ENCODE data around the gene TAF1D. TPM values are rescaled to one million over a fixed set of nuclear protein-coding genes. Genes with fewer than 3 reads are reported as not detected.
A peak's percentile ranks its signal among the peaks of the same experiment; 100 is the strongest.

TAF1D gene
- total RNA-seq, 4 donors from 2014 or later, result 28.3 to 114 (median 58.1) TPM

- TF ChIP-seq POLR2A (IDR thresholded peaks at IDR 0.05) (no peak), CTCF (IDR thresholded peaks at IDR 0.05) (no peak), EP300 (IDR thresholded peaks at IDR 0.05) (no peak), POLR2AphosphoS5 (IDR thresholded peaks at IDR 0.05) (peak; percentile 5)
- Histone ChIP-seq H3K36me3 (peaks cover 25 to 99% of the 10 kb centered on the region in 2 donors), H3K27ac (no peak overlapping the region), H3K4me1 (no peaks in the 10 kb centered on the region), H3K4me3 (no peak overlapping the region), H3K9me3 (no peaks in the 10 kb centered on the region), H3K27me3 (no peaks in the 10 kb centered on the region)
- ATAC-seq, result peak; percentile 25
- 41 to 58% methylated on average over 4 of the region's 4 CpGs for WGBS, 2 donors (ENCODE audit: low coverage in 1 of 2)
Observed at GRCh38 chr11:93727985-93728791, 13.1 kb downstream of the TAF1D start.

GRCh38 chr11:93724089-93724488 is 17.2 kb downstream of the TAF1D start:
- ATAC-seq, result no peak
- H3K27me3 ChIP-seq, result no peaks in the 10 kb centered on the region
- TF ChIP-seq CTCF (IDR thresholded peaks at IDR 0.05), result no peak
- no peak for TF ChIP-seq POLR2A (IDR thresholded peaks at IDR 0.05)
- TF ChIP-seq EP300 (IDR thresholded peaks at IDR 0.05), result no peak
- TF ChIP-seq POLR2AphosphoS5 (IDR thresholded peaks at IDR 0.05), result no peak
- H3K36me3 ChIP-seq, result peaks cover 8 to 77% of the 10 kb centered on the region in 2 donors
- H3K27ac ChIP-seq, result no peak overlapping the region
- H3K4me3 ChIP-seq, result no peak overlapping the region
- 89 to 96% methylated on average over 1 of the region's 1 CpG for WGBS, 2 donors (ENCODE audit: low coverage in 1 of 2)
- H3K4me1 ChIP-seq, result no peaks in the 10 kb centered on the region
- H3K9me3 ChIP-seq, result no peaks in the 10 kb centered on the region

GRCh38 chr11:93720522-93720921 is 20.8 kb downstream of the TAF1D start:
- H3K27ac ChIP-seq, result no peak overlapping the region
- 87 to 95% methylated on average over 3 to 5 of the region's 7 CpGs for WGBS, 2 donors (ENCODE audit: low coverage in 1 of 2)
- H3K36me3 ChIP-seq, result peaks cover 2 to 73% of the 10 kb centered on the region in 2 donors
- H3K27me3 ChIP-seq, result no peaks in the 10 kb centered on the region
- H3K4me1 ChIP-seq, result no peaks in the 10 kb centered on the region
- no peaks in the 10 kb centered on the region for H3K9me3 ChIP-seq
- ATAC-seq, result no peak
- no peak overlapping the region for H3K4me3 ChIP-seq
- TF ChIP-seq POLR2A (IDR thresholded peaks at IDR 0.05) (no peak), EP300 (IDR thresholded peaks at IDR 0.05) (no peak), CTCF (IDR thresholded peaks at IDR 0.05) (no peak), POLR2AphosphoS5 (IDR thresholded peaks at IDR 0.05) (no peak)

GRCh38 chr11:93719310-93719709 is 22.0 kb downstream of the TAF1D start:
- 93% methylated on average over 4 of the region's 4 CpGs for WGBS, 2 donors (ENCODE audit: low coverage in 1 of 2)
- H3K9me3 ChIP-seq, result no peaks in the 10 kb centered on the region
- no peak overlapping the region for H3K27ac ChIP-seq
- H3K4me1 ChIP-seq, result no peaks in the 10 kb centered on the region
- H3K36me3 ChIP-seq, result peaks cover 2 to 75% of the 10 kb centered on the region in 2 donors
- H3K4me3 ChIP-seq, result no peak overlapping the region
- ATAC-seq, result no peak
- no peaks in the 10 kb centered on the region for H3K27me3 ChIP-seq
- TF ChIP-seq CTCF (IDR thresholded peaks at IDR 0.05) (no peak), POLR2AphosphoS5 (IDR thresholded peaks at IDR 0.05) (no peak), EP300 (IDR thresholded peaks at IDR 0.05) (no peak), POLR2A (IDR thresholded peaks at IDR 0.05) (no peak)

GRCh38 chr11:93718057-93718563 is 23.2 kb downstream of the TAF1D start:
- no peak overlapping the region for H3K4me3 ChIP-seq
- TF ChIP-seq CTCF (IDR thresholded peaks at IDR 0.05), result no peak
- TF ChIP-seq EP300 (IDR thresholded peaks at IDR 0.05), result no peak
- no peak for TF ChIP-seq POLR2AphosphoS5 (IDR thresholded peaks at IDR 0.05)
- TF ChIP-seq POLR2A (IDR thresholded peaks at IDR 0.05), result no peak
- peaks cover 0 to 64% of the 10 kb centered on the region in 2 donors for H3K36me3 ChIP-seq
- no peaks in the 10 kb centered on the region for H3K4me1 ChIP-seq
- no peaks in the 10 kb centered on the region for H3K9me3 ChIP-seq
- H3K27ac ChIP-seq, result no peak overlapping the region
- 71 to 88% methylated on average over 3 to 4 of the region's 4 CpGs for WGBS, 2 donors (ENCODE audit: low coverage in 1 of 2)
- no peaks in the 10 kb centered on the region for H3K27me3 ChIP-seq
- no peak for ATAC-seq

Measured in gastroesophageal sphincter (tissue), 4 donors.